Activated CD4-positive, CD25-positive, alpha-beta regulatory T cell treated with anti-CD3 and anti-CD28 coated beads, Interleukin-2, amount 50 U/mL, for 24 hours (primary cell): ENCODE data around the gene RAB1A.

Experiments
- ATAC-seq, 2 donors: fragments of 150-1000 bp; cut with Tn5 transposase; one replicate each; pipeline ENCODE4 v1.10.0; 2021; ENCODE audit warnings: mild to moderate bottlenecking in 1 of 2, moderate library complexity in 1 of 2

Gene RAB1A

DNA sequence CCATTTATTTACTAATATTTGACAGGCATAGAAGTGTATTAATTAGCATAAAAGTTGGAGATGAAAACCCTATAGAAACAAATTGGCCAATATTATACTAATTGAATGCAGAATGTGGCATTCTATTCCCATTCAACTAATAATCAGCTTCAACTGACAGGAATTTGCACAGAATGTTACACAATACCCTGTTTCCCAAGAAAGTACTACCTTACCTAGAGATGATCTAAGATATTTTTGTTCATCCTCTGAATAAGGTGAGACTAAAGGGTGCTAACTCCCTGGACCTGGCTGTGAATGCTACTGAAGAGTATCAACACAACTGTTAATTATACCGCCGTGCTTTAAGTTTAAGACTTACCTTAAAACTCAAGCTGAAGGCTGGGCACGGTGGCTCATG lies 44.8 kb downstream of the RAB1A start:
- ATAC-seq = no peak

- ATAC-seq = no peak
Observed at GRCh38 chr2:65081232-65081685, 48.6 kb downstream of the RAB1A start.

- ATAC-seq = no peak
Observed at GRCh38 chr2:65079017-65079416, 50.9 kb downstream of the RAB1A start.

- no peak for ATAC-seq
Observed at GRCh38 chr2:65077898-65078297, 52.0 kb downstream of the RAB1A start.

DNA sequence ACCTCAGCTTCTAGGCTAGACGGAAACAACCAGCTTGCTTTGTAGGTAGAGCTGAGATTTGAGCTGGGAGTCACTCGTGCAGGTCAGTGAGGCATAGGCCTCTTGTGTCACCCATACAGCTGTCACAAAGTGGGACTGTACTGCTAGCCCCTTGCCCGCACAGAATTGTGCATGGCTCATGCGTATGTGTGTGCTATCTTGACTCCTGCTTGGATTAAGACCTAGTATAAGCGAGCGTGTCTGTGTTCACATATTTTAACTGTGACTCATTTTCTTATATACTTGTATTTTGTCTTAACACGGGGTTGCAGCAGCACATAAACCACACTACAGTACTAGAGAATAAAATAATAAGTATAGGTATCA lies 53.6 kb downstream of the RAB1A start:
- no peak for ATAC-seq

- no peak for ATAC-seq
Observed at GRCh38 chr2:65075605-65076344, 54.1 kb downstream of the RAB1A start.

DNA sequence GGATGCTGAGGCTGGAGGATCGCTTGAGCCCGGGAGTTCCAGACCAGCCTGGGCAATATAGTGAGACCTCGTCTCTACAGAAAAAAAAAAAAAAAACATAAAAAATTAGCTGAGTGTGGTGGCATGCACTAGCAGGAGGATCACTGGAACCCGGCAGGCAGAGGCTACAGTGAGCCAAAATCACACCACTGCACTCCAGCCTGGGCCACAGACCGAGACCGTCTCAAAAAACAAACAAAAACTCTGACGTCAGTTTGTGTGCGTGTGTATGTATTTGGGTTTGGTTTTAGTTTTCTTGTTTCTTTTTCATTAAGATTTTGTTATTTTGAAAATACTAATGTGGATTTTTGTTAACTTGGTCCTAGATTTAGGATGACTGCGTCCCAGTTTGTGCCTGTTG lies 54.7 kb downstream of the RAB1A start:
- ATAC-seq = no peak

DNA sequence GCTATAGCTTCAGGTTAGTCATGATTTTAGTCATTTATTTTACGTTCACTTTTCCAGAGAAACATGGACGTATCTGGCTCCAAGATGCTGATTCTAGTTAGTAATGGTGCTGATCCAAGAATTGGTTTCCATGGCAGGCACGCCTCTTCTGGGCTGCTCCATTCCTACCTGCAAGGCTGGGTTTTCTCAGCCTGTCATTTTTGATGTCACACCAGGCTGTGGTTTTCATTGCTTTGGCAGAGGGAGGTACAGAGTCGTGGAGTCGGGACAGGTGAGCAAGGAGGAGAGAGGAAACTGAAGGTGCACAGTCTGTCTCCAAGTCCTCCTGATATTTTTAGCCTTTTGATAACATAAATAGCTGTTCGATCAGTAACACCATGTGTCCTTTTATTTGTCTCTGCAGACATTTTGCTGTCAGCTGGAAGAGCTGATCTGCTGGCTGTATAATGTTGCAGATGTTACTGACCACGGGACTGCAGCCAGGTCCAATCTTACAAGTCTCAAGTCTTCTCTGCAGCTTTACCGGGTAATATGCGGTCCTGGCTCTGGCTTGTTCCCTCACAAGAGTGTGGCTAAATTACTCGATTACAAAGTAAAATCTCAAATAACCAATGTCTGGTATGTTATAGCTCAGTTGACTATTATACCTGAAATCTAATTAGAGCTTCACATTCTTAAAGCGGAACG lies 55.9 kb downstream of the RAB1A start:
- ATAC-seq = no peak

GRCh38 chr2:65072181-65072970 lies 57.5 kb downstream of the RAB1A start:
- no peak for ATAC-seq

DNA sequence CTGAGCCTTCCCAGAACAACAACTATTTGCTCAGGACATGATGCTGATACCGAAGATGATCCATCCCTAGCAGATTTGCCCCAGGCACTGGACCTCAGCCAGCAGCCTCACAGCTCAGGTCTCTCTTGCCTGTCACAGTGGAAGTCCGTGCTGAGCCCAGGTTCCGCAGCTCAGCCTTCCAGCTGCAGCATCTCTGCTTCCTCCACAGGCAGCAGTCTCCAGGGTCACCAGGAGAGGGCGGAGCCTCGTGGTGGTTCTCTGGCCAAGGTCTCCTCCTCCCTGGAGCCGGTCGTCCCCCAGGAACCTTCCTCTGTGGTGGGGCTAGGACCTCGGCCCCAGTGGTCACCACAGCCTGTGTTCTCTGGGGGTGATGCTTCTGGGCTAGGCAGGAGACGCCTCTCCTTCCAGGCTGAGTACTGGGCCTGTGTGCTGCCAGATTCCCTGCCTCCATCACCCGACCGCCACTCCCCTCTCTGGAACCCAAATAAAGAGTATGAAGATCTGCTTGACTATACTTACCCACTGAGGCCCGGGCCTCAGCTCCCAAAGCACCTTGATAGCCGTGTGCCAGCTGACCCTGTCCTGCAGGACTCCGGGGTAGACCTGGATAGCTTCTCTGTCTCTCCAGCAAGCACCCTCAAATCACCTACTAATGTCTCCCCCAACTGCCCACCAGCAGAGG lies 58.3 kb downstream of the RAB1A start:
- ATAC-seq = no peak

DNA sequence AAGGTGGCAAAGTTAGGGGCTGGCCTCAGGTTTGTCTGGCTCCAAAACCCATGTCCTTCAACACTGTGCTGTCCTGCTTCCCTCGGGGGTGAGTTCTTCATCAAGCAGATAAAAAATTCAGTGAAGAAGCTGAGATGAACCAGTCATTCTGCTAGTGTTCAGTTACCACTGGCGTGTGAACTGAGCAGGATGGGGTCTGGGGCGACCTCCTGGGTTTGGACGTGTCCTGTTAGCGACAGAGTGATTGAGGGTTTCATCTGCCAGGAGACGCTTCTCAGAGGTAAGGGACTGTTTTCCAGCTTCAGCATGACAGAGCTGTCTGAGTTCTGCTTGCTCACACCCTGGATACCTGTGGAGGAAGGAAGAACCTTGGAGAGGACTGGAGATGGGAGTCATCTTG lies 59.0 kb downstream of the RAB1A start:
- ATAC-seq = no peak

GRCh38 chr2:65070172-65070830 lies 59.6 kb downstream of the RAB1A start:
- ATAC-seq = peak in 1 of 2 donors; percentile 34

GRCh38 chr2:65069439-65069824 lies 60.5 kb downstream of the RAB1A start:
- no peak for ATAC-seq

GRCh38 chr2:65067806-65068553 lies 61.9 kb downstream of the RAB1A start:
- no peak for ATAC-seq

DNA sequence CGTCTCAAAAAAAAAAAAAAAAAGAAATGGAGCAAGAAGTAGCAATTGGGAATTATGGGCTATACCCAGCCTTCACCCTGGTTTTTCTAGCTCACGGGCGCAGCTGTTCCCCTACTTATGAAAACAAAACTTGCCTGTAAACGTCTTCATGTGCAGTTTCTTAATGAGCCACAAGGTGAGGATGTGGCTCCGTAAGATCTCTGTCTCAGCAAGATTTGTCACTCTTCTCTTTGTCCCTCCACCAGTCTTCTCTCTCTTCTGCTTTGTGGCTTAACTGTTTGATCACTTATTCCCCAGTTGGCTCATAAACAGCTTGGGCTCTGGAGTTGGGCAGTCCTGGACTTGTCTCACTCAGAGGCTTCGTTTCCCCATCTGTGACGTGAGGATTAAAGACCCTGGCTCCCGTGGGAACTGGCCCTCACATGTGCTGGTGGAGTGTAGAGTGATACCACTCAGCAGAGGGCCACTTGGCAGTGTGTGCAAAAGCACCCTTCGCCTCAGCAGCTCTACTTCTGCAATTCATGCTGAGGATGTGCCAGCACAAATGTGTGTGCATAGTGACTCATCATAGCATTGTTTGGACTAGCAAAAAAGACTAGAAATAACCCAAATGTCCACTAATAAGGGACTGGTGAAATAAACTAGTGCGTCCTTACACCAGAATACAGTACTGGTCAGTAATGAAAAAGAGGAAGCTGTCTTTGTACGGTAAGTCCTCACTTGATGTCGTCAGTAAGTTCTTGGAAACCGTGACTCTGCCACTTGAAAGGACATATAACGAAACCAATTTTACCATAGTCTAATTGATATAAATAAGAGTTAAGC lies 65.0 kb downstream of the RAB1A start:
- peak; percentile 67 to 70 for ATAC-seq

GRCh38 chr2:65062843-65063825 lies 66.8 kb downstream of the RAB1A start:
- ATAC-seq = no peak

- no peak for ATAC-seq
Observed at GRCh38 chr2:65061910-65062339, 68.0 kb downstream of the RAB1A start.

- ATAC-seq = no peak
Observed at GRCh38 chr2:65061146-65061909, 68.6 kb downstream of the RAB1A start.

DNA sequence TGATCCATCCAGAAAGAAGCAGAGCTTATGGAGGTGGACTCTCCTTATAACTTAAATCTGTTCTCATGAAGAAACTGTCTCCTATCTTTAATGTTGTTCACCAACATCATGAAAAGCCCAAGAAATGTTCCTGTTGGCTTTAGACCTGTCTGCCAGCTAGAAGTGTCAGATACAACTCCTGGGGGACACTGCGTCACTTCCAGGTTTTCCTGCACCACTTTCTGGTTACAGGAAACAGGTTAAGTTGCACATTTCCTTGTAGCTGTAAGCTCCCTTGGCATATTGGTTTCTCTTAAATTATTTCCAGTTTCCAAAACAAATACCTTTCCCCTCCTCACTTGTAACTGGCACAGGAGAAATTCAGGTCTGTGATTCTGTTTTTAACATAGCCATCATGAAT lies 70.8 kb downstream of the RAB1A start:
- no peak for ATAC-seq
